Left renal cortex interstitium (tissue), 4 donors: Measurements from ENCODE around the gene FLOT1. TPM values are rescaled to one million over a fixed set of nuclear protein-coding genes. Genes with fewer than 3 reads are reported as not detected.
A peak's percentile ranks its signal among the peaks of the same experiment; 100 is the strongest.

Source experiments
- DNase-seq, 4 donors: peaks; one replicate each; pipeline ENCODE4 v3.0.0-alpha.2; 2013; ENCODE audit warnings: low read depth in 4 of 4, low spot score in 2 of 4, missing footprints in 1 of 4
- polyA plus RNA-seq, 4 donors: library from polyadenylated mRNA; unstranded; fragments of 120-200 nt; gene quantifications; one replicate each; pipeline ENCODE4 v1.2.1, GENCODE V29; 2013; ENCODE audit not compliant: insufficient read length in 4 of 4

Gene FLOT1
- polyA plus RNA-seq, 4 donors: 141 to 148 (median 146) TPM

DNA sequence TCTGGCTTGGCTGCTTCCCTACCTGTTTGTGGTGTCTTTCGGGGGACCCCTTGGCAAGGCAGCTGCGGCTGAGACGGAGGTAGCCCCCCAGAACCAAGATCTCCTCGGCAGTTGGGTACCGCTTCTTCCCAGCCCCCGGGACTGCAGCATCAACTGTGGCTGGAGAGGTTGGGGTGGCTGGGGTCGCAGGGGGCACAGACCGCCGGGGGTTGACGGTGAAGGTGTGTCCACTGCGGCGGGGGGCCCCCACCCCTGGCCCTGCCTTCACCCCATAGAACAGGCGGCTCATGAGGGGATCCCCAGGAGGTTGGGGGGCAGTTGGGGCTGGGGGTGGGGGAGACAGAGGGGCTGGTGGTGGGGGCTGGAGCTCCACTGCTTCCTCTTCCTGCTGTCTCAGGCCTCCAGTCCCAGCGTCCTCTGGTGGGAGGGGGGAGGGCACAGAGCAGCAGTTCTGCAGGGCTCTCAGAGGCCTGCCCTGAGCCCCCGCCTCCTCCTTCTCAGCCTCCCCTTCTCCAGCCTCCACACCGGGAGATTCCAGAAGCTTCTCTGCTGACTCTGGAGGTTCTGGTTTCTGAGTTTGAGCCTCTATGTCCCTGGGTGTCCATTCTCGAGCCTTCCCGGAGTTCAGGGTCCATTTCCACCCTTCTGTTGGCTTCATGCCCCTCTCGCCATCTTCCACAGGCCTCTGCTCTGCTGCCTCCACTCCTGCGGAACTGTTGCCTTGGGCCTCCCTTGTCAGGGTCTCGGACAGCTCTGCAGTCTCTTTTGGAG, 57.9 kb downstream of the FLOT1 start:
- no peak for DNase-seq

DNA sequence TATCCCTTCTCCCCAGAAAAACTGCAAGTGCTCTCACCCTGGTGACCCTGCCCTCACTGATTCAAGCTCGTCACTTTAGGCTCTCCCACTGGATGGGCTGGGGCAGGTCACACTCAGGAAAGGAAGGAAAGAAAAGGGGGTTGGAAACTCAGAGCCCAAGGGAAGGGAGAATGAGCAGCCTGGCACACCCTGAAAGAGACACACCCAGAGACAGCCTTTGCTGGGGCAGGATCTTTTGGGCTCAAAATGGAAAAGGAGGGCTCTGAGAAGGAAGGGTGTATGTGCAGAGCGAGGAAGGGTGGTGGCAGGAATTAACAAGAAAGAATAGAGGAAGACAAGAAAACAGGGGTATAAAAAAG, 58.5 kb downstream of the FLOT1 start:
- DNase-seq: no peak

DNA sequence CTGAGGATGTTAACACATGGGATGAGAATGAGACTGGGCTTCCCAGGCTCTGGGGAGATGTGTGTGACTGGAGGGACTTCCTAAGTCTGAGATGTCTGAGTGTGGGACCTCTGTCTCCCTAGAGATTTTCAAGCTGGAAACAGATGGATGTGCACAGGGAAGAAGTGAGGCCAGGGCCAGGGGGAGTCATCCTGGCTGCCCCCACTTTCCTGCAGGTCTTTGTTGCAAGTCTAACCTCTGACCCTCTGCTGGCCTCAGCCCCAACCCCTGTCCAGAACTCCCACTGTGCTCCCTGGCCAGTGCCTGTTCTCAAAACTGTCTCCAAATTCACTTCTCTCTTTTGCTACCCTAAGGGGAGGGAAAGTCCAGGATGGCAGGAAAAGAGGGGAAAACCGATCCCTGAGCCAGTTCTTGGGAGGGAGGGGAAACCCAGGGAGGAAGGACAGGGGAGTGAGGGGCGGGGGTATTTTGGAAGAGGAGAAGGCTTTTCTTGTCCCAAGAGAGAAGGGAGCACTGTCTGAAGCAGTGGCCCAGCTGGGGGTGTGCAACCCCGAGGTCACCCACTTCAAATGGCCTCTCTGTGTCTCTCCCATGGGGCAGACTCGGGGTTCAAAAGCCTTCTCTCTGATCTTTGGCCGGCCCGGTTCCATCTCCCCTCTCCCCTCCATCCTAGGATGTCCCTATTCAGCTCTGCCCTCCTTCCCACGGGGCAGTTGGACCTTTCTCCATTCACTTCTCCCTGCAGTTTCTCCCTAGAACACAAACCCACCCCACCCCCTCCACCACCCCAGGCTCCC, 59.1 kb downstream of the FLOT1 start:
- DNase-seq: no peak

DNA sequence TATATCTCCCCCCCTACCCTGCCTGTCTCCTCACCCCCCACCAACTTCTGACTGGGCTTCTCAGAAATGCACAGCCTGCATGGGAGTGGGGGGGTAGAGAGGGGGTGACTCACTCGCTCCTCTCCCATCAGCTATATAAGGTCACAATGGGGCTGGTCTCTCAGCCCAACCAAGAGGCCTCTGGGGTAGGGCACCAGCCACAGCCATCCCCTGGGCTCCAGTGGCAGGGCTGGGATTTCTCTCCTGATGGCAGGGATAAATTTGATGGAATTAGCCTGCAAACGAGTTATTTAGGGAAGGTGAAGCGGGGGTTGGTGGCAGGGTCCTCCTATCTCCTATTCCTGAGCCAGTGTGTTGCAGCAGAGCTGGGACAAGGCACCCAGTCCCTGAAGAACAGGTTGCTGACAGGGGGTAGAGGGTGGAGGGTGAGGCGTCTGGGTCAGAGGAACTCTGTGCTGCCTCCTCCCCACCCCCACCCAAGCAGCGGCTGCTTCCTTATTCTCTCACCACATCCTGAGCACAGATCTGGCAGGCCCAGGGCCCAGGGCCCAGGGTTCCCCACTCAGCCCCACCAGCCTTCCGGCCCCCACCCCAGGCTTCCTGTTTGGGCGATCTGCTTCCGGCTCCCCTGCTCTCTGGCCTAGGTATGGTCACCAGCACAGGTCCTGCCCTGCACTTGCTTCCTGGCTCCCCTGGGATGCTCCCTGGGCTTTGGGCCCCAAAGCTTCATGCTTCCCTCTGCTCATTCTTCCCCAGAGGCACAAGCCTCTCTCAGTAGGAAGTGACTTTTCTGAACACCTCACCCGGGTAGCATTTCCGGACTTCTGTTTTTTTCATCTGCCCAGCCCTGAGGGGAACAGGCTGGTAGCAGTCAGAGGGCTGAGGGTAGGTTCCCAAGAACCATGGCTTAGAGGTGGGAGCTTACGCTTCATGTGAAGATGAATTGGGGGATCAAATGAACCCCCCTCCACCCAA, 60.1 kb downstream of the FLOT1 start:
- no peak for DNase-seq

DNA sequence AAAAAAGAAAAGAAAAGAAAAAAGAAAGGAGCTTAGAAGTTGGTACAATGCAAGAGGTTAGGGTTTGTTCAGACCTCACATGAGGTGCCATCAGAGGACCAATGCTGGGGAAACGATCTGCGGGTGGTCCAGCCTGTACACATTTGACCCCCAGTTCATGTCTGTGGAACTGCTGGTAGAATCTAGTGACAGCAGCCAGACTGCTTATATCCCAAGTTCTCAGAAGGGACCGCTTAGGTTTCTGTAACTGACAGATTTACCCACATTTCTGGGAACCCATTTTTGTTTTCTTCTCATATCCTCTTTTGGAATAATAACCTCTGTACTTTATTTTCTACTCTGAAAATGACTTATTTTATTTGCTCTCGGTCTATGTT, 60.7 kb downstream of the FLOT1 start:
- DNase-seq: no peak

DNA sequence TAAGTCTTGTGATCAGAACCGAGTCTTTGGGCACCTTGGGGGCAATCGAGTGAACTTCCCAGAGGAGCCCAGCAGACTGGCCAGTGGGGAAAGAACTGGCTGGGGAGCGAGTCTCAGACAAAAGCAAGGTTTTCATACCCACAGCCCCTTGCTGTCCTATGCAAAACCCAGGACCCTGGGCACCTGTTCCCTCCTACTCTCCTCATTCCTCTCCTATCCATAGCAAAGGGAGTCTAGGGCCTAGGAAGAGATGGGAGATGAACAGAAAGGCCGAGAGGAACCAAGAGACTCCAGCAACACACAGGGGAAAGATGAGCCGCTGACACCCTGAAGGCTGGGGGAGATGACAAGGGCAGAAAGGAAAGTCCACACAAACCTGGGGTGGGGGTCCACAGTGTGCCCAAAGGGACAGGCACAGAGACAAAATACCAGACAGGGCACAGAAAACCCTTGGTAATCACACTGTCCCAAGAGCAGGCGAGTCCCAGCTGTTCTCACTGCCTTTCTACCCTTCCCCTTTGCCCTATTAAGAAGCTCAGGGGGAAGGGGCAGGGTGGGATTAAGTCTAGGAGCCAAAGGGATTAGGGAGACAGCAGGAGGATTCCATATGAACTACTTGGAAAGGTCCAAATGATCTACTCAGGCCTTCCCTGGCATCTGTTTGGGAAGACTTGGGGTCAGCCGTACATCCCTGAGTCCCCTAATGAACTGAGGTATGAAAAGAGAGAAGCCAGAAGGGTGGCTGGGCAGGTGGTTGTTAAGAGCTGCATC, 62.5 kb downstream of the FLOT1 start:
- no peak for DNase-seq

DNA sequence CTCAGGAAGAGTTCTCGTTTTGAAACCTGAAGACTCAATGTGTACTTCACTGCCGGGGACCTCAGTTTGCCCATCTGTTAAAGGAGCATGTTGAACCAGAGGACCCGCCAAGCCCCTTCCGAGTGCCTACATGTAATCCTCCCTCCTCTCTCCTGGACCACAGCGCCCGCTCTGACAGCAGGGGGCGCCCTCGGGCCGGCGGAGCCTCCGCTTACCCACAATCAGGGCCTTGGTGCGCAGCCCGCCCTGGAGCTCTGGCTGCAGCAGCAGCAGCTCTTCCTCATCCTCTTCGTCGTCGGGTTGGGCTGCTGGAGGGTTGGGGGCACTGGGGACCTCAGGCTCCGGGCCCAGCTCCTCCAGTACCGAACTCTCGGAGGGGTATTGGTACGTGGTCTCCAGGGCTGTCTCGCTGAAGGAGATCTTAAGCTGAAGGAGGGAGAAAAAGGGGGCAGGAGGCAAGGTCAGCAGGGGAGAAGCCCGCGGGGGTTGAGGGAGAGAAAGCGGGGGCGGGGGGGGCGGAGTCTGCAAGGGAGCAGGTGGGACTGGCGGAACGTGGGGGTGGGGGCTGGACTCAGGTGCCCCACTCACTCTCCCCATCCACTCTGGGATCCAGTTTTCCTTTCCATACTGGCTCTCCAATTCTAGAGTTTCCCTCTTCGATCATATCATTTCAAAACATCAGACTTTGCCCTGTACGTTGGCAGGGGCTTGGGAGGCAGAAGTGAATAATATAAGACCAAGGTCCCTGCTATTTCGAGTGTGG, 63.3 kb downstream of the FLOT1 start:
- peak in 1 of 4 donors; percentile 65 for DNase-seq

Other genes with a start within 250 kb of the FLOT1 start
- 100 to 1,000 TPM in 2 of 4 donors, 10 to 100 TPM in 2; 82.4 to 106 (median 101) TPM for gene GNL1, start 186.2 kb downstream of the FLOT1 start, polyA plus RNA-seq
- 10 to 100 TPM; 26.7 to 41.2 (median 34.1) TPM for gene PRR3, start 185.4 kb downstream of the FLOT1 start, polyA plus RNA-seq
- gene ABCF1, start 171.2 kb downstream of the FLOT1 start, polyA plus RNA-seq: 10 to 100 TPM; 66.8 to 79.0 (median 71.5) TPM
- 10 to 100 TPM; 48.9 to 65.6 (median 52.5) TPM for gene PPP1R10, start 125.4 kb downstream of the FLOT1 start, polyA plus RNA-seq
- 10 to 100 TPM; 58.9 to 66.8 (median 62.2) TPM for gene MRPS18B, start 124.8 kb downstream of the FLOT1 start, polyA plus RNA-seq
- gene ATAT1, start 115.8 kb downstream of the FLOT1 start, polyA plus RNA-seq: 10 to 100 TPM; 26.8 to 67.5 (median 48.3) TPM
- gene C6orf136, start 95.6 kb downstream of the FLOT1 start, polyA plus RNA-seq: 10 to 100 TPM; 18.1 to 28.9 (median 24.8) TPM
- gene DHX16, start 69.7 kb downstream of the FLOT1 start, polyA plus RNA-seq: 10 to 100 TPM; 38.7 to 54.4 (median 44.6) TPM
- 10 to 100 TPM; 32.3 to 40.7 (median 37.6) TPM for gene PPP1R18, start 56.0 kb downstream of the FLOT1 start, polyA plus RNA-seq
- gene NRM, start 51.7 kb downstream of the FLOT1 start, polyA plus RNA-seq: 10 to 100 TPM; 30.0 to 44.4 (median 36.6) TPM
- 10 to 100 TPM; 32.7 to 55.5 (median 43.6) TPM for gene MDC1, start 25.4 kb downstream of the FLOT1 start, polyA plus RNA-seq
- 1,000 to 10,000 TPM; 1,069 to 1,330 (median 1,244) TPM for gene TUBB, start 22.3 kb downstream of the FLOT1 start, polyA plus RNA-seq
- 10 to 100 TPM; 19.0 to 29.8 (median 22.9) TPM for gene IER3, start 1.9 kb upstream of the FLOT1 start, polyA plus RNA-seq
- 100 to 1,000 TPM; 141 to 222 (median 177) TPM for gene DDR1, start 141.8 kb upstream of the FLOT1 start, polyA plus RNA-seq
- gene GTF2H4, start 165.5 kb upstream of the FLOT1 start, polyA plus RNA-seq: 10 to 100 TPM; 35.3 to 60.7 (median 45.6) TPM
- gene VARS2, start 171.6 kb upstream of the FLOT1 start, polyA plus RNA-seq: 10 to 100 TPM; 28.6 to 54.8 (median 40.8) TPM
- gene SFTA2, start 189.5 kb upstream of the FLOT1 start, polyA plus RNA-seq: 1 to 10 TPM in 3 of 4 donors, under 1 TPM in 1; 0.95 to 1.3 (median 1.1) TPM
- under 1 TPM in 3 of 4 donors, not detected in 1; 0.07 to 0.13 (median 0.13) TPM for gene MUCL3, start 198.3 kb upstream of the FLOT1 start, polyA plus RNA-seq
- under 1 TPM in 1 of 4 donors, not detected in 3; 0.03 TPM for gene MUC21, start 241.0 kb upstream of the FLOT1 start, polyA plus RNA-seq